Cardiac muscle cell (in vitro differentiated cells and primary cell): ENCODE results near the gene MCOLN1. TPM values are rescaled to one million over a fixed set of nuclear protein-coding genes. Genes with fewer than 3 reads are reported as not detected.
A peak's percentile ranks its signal among the peaks of the same experiment; 100 is the strongest.

Experiments used
- DNase-seq, 2 donors: peaks; one replicate each; pipeline versions ENCODE4 v3.0.0 to v3.0.0-alpha.2; 2010 to 2017; ENCODE audit warnings: low read depth in 1 of 2, low spot score in 1 of 2
- H3K27ac ChIP-seq: fragments of 200-600 bp; sonication (generic); 2 replicates; pipeline ENCODE4 v1.5.1; 2016
- H3K27me3 ChIP-seq: fragments of 200-600 bp; sonication (generic); 2 replicates; pipeline ENCODE4 v1.6.0; 2016; ENCODE audit warnings: control low read depth
- H3K36me3 ChIP-seq: fragments of 200-600 bp; sonication (generic); 2 replicates; pipeline ENCODE4 v1.5.1; 2016; ENCODE audit warnings: control low read depth
- H3K4me1 ChIP-seq: fragments of 200-600 bp; sonication (generic); 2 replicates; pipeline ENCODE4 v1.8.1; 2017; ENCODE audit warnings: low read depth, mild to moderate bottlenecking, mixed run types
- H3K4me3 ChIP-seq: fragments of 200-600 bp; sonication (generic); 2 replicates; pipeline ENCODE4 v1.5.1; 2016; ENCODE audit warnings: mild to moderate bottlenecking
- H3K9me3 ChIP-seq: fragments of 200-600 bp; sonication (generic); 2 replicates; pipeline ENCODE4 v1.5.1; 2017; ENCODE audit warnings: low read depth, mild to moderate bottlenecking, control low read depth
- CTCF ChIP-seq: IDR thresholded peaks from 2 replicates; pipeline ENCODE4 v1.5.1; 2012; ENCODE audit warnings: low read depth, mild to moderate bottlenecking, low read length
- polyA plus RNA-seq: library from polyadenylated mRNA; unstranded; fragments of >200 nt; fragmentation: Nextera tagmentation; extraction: Ambion mirVana; gene quantifications from 2 replicates; pipeline ENCODE4 v1.2.1, GENCODE V29; 2016
- total RNA-seq: library from RNA; depleted of rRNA; stranded (reverse); fragments of >200 nt; gene quantifications from 2 replicates; pipeline ENCODE4 v1.2.3, GENCODE V29; 2016

MCOLN1 gene
- 5.8 and 6.9 TPM in 2 replicates for total RNA-seq
- 13.7 and 24.7 TPM in 2 replicates for polyA plus RNA-seq

- Histone ChIP-seq H3K27me3 (no peaks in the 10 kb centered on the region), H3K4me1 (peaks cover 7% of the 10 kb centered on the region), H3K4me3 (peak within 1 kb of the TSS; percentile 87), H3K9me3 (no peaks in the 10 kb centered on the region), H3K36me3 (peaks cover 2% of the 10 kb centered on the region), H3K27ac (no peak within 1 kb of the TSS)
- DNase-seq = peak; percentile 98 to 100
- TF ChIP-seq CTCF = no peak
These were observed at the start of gene MCOLN1 for GRCh38 chr19:7522072-7522922. MCOLN1 (plus strand) TSS chr19:7522624; CDS start chr19:7522751, 127 bp downstream.

- peaks cover 1% of the 10 kb centered on the region for H3K4me1 ChIP-seq
- TF ChIP-seq CTCF = no peak
- no peaks in the 10 kb centered on the region for H3K27me3 ChIP-seq
- DNase-seq = no peak
- no peak overlapping the region for H3K27ac ChIP-seq
- H3K9me3 ChIP-seq = no peaks in the 10 kb centered on the region
- peaks cover 1% of the 10 kb centered on the region for H3K36me3 ChIP-seq
- H3K4me3 ChIP-seq = no peak overlapping the region
These were observed 46.8 kb upstream of the MCOLN1 start for GRCh38 chr19:7475665-7476064.

GRCh38 chr19:7476241-7476640 lies 46.2 kb upstream of the MCOLN1 start:
- Histone ChIP-seq H3K4me3 (no peak overlapping the region), H3K4me1 (peaks cover 4% of the 10 kb centered on the region), H3K27me3 (no peaks in the 10 kb centered on the region), H3K36me3 (no peaks in the 10 kb centered on the region), H3K27ac (no peak overlapping the region), H3K9me3 (no peaks in the 10 kb centered on the region)
- TF ChIP-seq CTCF = no peak
- no peak for DNase-seq

- H3K4me3 ChIP-seq = no peak overlapping the region
- no peak for DNase-seq
- no peaks in the 10 kb centered on the region for H3K27me3 ChIP-seq
- TF ChIP-seq CTCF = no peak
- no peak overlapping the region for H3K27ac ChIP-seq
- peaks cover 4% of the 10 kb centered on the region for H3K4me1 ChIP-seq
- no peaks in the 10 kb centered on the region for H3K36me3 ChIP-seq
- H3K9me3 ChIP-seq = no peaks in the 10 kb centered on the region
These were observed 45.5 kb upstream of the MCOLN1 start for GRCh38 chr19:7476777-7477494.

- DNase-seq = no peak
- H3K4me1 ChIP-seq = peaks cover 4% of the 10 kb centered on the region
- H3K36me3 ChIP-seq = no peaks in the 10 kb centered on the region
- H3K4me3 ChIP-seq = no peak overlapping the region
- H3K9me3 ChIP-seq = no peaks in the 10 kb centered on the region
- H3K27me3 ChIP-seq = no peaks in the 10 kb centered on the region
- H3K27ac ChIP-seq = no peak overlapping the region
- no peak for TF ChIP-seq CTCF
These were observed 44.7 kb upstream of the MCOLN1 start for GRCh38 chr19:7477758-7478157.
